ENCODE data around the gene ITIH4. TPM values are rescaled to one million over a fixed set of nuclear protein-coding genes. Genes with fewer than 3 reads are reported as not detected.
A peak's percentile ranks its signal among the peaks of the same experiment; 100 is the strongest.

Gene ITIH4
- total and polyA plus RNA-seq, 9 of the 15 experiments (the other 6 are each of a cell fraction or from before 2014, with no cell fraction given): 0.09 to 0.62 (median 0.20) TPM; not detected in 6

- peak; percentile 41 to 66 (median 64) for DNase-seq (ENCODE audit: extremely low read depth in 1 of 4, low spot score in 3 of 4)
- peaks cover 0 to 14% of the 10 kb centered on the region in 2 experiments; a peak in 2 of 5 replicates for H3K4me1 ChIP-seq (replicated peaks in 1 of 2; ENCODE audit: control insufficient read depth in 2 of 2, insufficient read depth in 2 of 2, low read length in 2 of 2)
- no peak for TF ChIP-seq ZNF239 (CRISPR knock-in tag; IDR thresholded peaks at IDR 0.05)
- TF ChIP-seq EHMT2 (IDR thresholded peaks at IDR 0.05): no peak
- TF ChIP-seq, protein P1, sequence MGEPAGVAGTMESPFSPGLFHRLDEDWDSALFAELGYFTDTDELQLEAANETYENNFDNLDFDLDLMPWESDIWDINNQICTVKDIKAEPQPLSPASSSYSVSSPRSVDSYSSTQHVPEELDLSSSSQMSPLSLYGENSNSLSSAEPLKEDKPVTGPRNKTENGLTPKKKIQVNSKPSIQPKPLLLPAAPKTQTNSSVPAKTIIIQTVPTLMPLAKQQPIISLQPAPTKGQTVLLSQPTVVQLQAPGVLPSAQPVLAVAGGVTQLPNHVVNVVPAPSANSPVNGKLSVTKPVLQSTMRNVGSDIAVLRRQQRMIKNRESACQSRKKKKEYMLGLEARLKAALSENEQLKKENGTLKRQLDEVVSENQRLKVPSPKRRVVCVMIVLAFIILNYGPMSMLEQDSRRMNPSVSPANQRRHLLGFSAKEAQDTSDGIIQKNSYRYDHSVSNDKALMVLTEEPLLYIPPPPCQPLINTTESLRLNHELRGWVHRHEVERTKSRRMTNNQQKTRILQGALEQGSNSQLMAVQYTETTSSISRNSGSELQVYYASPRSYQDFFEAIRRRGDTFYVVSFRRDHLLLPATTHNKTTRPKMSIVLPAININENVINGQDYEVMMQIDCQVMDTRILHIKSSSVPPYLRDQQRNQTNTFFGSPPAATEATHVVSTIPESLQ (CRISPR knock-in tag; IDR thresholded peaks at IDR 0.05): no peak
- TF ChIP-seq KAT7 (CRISPR knock-in tag; IDR thresholded peaks at IDR 0.05; ENCODE audit: borderline replicate concordance): no peak
- no peak for TF ChIP-seq PTBP1 (IDR thresholded peaks at IDR 0.05; ENCODE audit: low read depth, low read length)
- no peak for TF ChIP-seq HDGF (IDR thresholded peaks at IDR 0.05)
- no peak for TF ChIP-seq TAF15 (IDR thresholded peaks at IDR 0.05; ENCODE audit: low read depth, low read length)
- TF ChIP-seq, protein P2, sequence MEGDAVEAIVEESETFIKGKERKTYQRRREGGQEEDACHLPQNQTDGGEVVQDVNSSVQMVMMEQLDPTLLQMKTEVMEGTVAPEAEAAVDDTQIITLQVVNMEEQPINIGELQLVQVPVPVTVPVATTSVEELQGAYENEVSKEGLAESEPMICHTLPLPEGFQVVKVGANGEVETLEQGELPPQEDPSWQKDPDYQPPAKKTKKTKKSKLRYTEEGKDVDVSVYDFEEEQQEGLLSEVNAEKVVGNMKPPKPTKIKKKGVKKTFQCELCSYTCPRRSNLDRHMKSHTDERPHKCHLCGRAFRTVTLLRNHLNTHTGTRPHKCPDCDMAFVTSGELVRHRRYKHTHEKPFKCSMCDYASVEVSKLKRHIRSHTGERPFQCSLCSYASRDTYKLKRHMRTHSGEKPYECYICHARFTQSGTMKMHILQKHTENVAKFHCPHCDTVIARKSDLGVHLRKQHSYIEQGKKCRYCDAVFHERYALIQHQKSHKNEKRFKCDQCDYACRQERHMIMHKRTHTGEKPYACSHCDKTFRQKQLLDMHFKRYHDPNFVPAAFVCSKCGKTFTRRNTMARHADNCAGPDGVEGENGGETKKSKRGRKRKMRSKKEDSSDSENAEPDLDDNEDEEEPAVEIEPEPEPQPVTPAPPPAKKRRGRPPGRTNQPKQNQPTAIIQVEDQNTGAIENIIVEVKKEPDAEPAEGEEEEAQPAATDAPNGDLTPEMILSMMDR (IDR thresholded peaks at IDR 0.05 in 2 of 3, conservative IDR thresholded peaks at IDR 0.05 in 1 of 3; ENCODE audit: insufficient read depth in 2 of 3, low read depth in 1 of 3, low read length in 3 of 3): peak; percentile 53 to 64 (median 54)
- no peak for TF ChIP-seq NR1H2 (CRISPR knock-in tag; IDR thresholded peaks at IDR 0.05)
- no peak for TF ChIP-seq ZNF778 (CRISPR knock-in tag; IDR thresholded peaks at IDR 0.05)
- TF ChIP-seq DMBX1 (CRISPR knock-in tag; IDR thresholded peaks at IDR 0.05; ENCODE audit: borderline replicate concordance): no peak
- TF ChIP-seq, protein P3, sequence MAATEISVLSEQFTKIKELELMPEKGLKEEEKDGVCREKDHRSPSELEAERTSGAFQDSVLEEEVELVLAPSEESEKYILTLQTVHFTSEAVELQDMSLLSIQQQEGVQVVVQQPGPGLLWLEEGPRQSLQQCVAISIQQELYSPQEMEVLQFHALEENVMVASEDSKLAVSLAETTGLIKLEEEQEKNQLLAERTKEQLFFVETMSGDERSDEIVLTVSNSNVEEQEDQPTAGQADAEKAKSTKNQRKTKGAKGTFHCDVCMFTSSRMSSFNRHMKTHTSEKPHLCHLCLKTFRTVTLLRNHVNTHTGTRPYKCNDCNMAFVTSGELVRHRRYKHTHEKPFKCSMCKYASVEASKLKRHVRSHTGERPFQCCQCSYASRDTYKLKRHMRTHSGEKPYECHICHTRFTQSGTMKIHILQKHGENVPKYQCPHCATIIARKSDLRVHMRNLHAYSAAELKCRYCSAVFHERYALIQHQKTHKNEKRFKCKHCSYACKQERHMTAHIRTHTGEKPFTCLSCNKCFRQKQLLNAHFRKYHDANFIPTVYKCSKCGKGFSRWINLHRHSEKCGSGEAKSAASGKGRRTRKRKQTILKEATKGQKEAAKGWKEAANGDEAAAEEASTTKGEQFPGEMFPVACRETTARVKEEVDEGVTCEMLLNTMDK (IDR thresholded peaks at IDR 0.05; ENCODE audit: borderline replicate concordance, insufficient read depth, low read depth, low read length, poor library complexity, severe bottlenecking): peak; percentile 67
- TF ChIP-seq MBD2 (IDR thresholded peaks at IDR 0.05; ENCODE audit: borderline replicate concordance, low read depth): no peak
- no peak for TF ChIP-seq CBX2 (IDR thresholded peaks at IDR 0.05; ENCODE audit: insufficient read depth, low read length, poor library complexity, severe bottlenecking)
- TF ChIP-seq STAG1 (CRISPR knock-in tag; IDR thresholded peaks at IDR 0.05; ENCODE audit: borderline replicate concordance): no peak
- no peak for TF ChIP-seq RNF2 (IDR thresholded peaks at IDR 0.05)
- TF ChIP-seq, protein P4, sequence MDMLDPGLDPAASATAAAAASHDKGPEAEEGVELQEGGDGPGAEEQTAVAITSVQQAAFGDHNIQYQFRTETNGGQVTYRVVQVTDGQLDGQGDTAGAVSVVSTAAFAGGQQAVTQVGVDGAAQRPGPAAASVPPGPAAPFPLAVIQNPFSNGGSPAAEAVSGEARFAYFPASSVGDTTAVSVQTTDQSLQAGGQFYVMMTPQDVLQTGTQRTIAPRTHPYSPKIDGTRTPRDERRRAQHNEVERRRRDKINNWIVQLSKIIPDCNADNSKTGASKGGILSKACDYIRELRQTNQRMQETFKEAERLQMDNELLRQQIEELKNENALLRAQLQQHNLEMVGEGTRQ (CRISPR knock-in tag; IDR thresholded peaks at IDR 0.05): no peak
Observed at GRCh38 chr3:52798978-52799476, 31.4 kb downstream of the ITIH4 start.

More at GRCh38 chr3:52798978-52799476, 31.4 kb downstream of the ITIH4 start:
- ChIA-PET POLR2A (interaction anchor here (1.0 kb wide), 1 partner anchor 28 kb away, joined by 5 read pairs; the partner anchor contains the start of gene NEK4), CTCF (ENCODE audit: low intra/inter-chr PET ratio) (interaction anchor here (1.2 kb wide), 1 partner anchor 56 kb away, joined by 3 read pairs; no protein-coding TSS in a partner anchor)
- WGBS (ENCODE audit: insufficient coverage, low coverage, missing lambda C conversion rate): 6% methylated on average over 10 of the region's 14 CpGs
- Histone ChIP-seq H3K9me1 (ENCODE audit: control insufficient read depth, insufficient read depth, low read length) (no peaks in the 10 kb centered on the region), H2AFZ (ENCODE audit: low read depth, low read length) (no peak overlapping the region), H4K20me1 (replicated peaks; ENCODE audit: control insufficient read depth, insufficient read depth, low read length) (no peaks in the 10 kb centered on the region), H3K9ac (ENCODE audit: insufficient read depth in 1 of 2, low read depth in 2 of 2, low read length in 2 of 2) (no peak overlapping the region), H3K4me3 (no peak overlapping the region), H3K36me3 (ENCODE audit: control insufficient read depth, insufficient read depth, low read length) (no peaks in the 10 kb centered on the region), H3K27me3 (ENCODE audit: control insufficient read depth in 2 of 2, insufficient read depth in 2 of 2, low read length in 2 of 2) (peaks cover 0 to 7% of the 10 kb centered on the region in 2 experiments; a peak in 1 of 5 replicates), H3K79me2 (ENCODE audit: control insufficient read depth, insufficient read depth, low read length) (no peaks in the 10 kb centered on the region), H3K27ac (ENCODE audit: extremely low read depth, low read depth, low read length) (no peak overlapping the region), H3K4me2 (ENCODE audit: insufficient read depth, low read length) (no peak overlapping the region), H3K9me3 (replicated peaks; ENCODE audit: control insufficient read depth, insufficient read depth, low read depth, low read length) (no peaks in the 10 kb centered on the region)
- no TSS peak for BruUV-seq (replicated peaks)
- in situ Hi-C loops (cut with MboI) (no loop called here), intact Hi-C loops (cut with micrococcal nuclease) (no loop called here)
- ATAC-seq (peak; percentile 83), FAIRE-seq (peak; percentile 81)

All from K562 (cell line).